NCI-H2196 treated with DMSO at 0.1 percent for 48 hours (cell line): Measurements from ENCODE around the gene ZNF597.

Source experiments
- DNase-seq: peaks from one replicate; lab custom pipeline; 2025; ENCODE audit not compliant: unreplicated experiment; lab: John Stamatoyannopoulos, UW

Gene ZNF597, protein sequence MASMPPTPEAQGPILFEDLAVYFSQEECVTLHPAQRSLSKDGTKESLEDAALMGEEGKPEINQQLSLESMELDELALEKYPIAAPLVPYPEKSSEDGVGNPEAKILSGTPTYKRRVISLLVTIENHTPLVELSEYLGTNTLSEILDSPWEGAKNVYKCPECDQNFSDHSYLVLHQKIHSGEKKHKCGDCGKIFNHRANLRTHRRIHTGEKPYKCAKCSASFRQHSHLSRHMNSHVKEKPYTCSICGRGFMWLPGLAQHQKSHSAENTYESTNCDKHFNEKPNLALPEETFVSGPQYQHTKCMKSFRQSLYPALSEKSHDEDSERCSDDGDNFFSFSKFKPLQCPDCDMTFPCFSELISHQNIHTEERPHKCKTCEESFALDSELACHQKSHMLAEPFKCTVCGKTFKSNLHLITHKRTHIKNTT

DNA sequence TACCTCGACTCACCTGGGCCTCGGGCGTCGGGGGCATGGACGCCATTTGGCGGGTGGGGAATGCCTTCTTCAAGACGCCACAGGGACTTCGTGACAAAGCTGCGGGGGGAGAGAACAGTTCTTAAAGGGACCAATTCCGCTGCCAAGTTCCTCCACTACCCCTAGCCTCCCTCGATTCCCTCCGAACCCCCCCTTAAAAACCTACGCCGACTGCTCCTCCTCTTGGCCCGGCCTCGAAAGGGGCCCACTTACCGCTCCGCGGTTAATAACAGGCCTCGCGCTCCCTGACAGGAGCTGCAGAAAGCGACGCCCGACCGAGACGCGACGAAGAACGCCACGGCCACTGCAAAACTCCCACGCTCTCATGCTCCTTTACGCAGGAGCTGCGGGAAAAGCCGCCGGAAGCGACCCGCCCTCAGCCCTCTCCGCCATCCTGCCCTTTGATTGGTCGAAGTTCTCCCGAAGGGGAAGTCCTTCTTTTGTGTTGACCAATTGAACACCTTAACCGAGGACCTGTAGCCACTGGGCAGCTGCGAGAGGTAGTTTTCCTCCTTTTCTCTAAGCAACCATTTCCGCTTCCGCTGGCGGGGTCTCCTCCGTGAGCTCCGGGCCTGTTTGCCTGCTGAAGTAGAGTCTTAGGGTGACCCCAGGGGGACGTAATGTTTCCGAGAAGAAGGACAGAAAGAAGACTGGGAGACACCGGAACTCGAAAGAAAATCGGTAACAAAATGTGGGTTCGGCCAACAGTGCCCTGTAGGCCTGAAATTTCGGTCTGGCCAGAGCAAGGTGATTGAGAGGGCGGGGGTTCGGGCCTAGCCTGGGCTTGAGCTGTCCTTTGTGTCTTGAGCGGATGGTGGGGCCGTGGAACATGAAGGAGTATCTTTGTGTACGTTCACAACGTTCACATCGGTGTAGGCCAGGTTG, at the start of gene ZNF597, which contains the start of gene NAA60:
Gene ZNF597, minus strand, starts transcription at position 397 of the 924 bp plus-strand sequence. Its CDS starts 351 bp downstream, at position 46.
Gene NAA60, plus strand, starts transcription at position 573 of the 924 bp plus-strand sequence. CDS start 32,548 bp downstream, outside the sequence.
- peak; percentile 84 for DNase-seq

DNA sequence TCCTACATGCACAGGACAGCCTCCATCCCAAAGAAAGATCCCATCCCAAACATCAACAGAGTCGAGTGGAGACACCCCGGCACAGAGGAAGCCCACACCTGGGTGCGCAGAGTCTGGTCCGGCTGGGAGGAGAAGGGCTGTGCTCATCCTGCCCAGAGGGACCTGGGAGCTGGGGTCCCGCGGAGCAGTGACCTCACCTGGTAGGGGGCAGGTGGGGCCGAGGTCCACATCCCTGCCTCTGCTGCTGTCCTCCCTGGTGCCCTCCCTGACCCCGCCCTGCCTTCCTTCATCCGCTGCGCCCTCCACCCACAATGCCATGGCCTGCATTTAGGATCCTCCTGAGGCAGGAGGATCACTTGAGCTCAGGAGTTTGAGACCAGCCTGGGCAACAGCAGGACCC, 49.1 kb upstream of the ZNF597 start:
- DNase-seq, result no peak

DNA sequence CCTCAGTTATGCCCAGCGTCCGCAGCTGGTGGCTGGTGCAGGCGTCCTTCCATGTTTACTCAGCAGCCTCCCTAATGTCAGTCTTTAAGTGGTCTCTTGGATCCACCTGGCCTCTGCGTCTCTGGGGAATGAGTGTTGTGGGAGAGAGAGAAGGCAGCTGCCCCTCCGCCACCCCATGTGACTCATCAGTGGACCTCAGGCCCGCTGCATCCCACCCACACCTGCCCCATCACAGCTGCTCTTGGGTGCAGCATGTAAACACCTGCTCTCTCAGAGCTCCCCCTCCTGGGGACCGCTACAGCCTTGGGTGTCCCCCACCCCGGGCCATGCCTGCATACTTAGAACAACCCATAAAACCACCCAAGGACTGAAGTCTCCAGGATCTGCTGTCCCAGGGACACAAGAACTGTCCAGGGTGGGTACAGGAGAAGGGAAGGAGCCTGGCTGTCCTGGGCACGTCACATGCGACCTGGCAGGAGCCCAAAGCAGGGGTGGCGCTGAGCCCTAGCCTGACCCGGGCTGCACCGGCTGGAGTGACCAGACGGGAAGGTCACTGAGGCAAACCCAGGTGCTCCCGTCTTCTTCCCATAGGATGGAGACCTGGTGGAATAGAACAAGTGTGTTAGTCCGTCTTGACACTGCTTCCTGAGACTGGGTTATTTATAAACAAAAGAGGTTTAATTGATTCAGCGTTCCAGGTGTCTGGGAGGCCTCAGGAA, 47.8 kb upstream of the ZNF597 start:
- DNase-seq, result no peak

DNA sequence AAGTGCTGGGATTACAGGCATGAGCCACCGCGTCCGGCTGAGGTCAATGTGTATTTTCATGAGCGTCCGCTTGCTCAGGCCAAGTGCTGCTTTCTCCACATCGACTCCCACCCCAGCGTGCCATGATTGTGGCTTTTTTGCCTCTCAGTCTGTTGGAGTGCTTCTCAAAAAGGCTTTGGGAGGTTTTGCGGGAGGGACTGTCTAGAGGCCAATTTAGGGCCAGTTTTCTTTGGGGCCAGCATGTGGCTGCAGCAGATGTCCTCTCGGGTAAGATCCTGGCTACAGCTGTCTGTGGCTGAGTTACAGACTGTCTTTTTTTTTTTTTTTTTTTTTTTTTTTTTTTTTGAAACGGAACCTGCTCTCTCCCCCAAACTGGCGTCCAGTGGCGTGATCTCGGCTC, 45.5 kb upstream of the ZNF597 start:
- no peak for DNase-seq

DNA sequence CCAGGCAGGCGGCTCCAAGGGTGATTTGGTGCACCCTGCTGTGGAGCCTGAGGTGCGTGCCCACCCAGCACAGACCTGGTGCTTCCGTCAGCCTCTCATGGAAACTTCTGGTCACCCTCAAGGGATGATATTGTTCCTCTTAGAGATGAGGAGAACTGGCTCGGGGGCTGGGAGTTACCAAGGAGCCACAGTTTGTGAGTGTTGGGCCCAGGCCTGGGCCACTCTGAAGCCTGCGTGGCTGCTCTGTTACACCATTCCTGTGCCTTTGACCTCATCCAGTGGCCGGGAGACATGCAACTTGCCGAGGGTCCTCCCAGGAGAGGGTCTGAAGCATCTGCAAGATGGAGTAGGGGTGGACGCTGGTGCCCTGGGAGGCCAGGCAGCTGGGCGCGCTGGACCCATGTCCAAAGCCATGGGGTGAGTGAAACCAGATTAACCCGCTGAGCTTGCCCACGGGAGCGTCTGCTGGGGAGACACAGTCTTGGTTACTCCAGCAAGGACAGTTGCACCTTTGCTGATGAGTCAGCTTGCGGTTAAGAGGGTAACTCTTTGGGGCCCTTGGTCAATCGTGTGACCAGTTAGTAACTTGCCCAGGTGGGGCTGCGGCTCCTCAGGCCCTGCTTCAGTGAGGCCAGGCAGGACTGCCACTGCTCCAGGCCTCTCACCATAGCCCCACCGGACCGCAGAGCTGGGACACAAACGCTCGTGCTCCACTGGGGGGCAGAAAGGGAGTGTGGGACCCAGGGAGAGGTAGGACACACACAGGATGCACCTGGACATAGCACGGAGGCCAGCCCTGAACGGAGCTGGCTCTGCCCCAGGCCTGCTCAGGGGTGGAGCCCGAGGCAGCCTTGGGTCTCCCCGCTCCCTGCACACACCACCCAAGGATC, 44.5 kb upstream of the ZNF597 start:
- no peak for DNase-seq

DNA sequence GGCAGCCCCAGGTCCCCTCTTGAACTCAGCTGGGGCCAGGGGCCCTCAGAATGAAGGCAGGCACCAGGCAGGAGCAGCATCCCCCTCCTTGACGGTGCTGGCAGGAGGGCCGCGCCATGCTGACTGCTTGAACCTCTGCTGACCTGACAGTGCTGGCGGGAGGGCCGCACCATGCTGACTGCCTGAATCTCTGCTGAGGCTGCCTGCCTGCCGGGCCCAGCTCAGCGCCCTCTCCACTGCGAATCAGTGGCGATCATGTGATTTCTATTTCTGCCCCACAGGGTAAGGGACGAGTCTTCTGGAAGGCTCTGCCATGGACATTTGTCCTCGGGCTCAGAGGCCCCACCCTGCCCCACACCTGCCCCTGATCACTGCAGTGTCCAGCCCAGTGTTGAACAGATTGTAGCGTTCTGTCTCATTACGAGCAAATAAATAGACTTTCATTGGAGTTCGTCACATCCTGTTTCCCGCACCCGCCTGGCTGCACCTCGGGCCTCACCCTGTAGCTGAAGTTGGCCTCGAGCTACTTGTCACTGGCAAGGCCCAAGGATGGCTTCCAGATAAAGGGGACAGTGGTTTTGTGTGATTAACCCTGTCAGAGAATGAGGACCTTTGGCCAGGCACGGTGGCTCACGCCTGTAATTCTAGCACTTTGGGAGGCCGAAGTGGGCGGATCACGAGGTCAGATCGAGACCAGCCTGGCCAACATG, 43.4 kb upstream of the ZNF597 start:
- no peak for DNase-seq

DNA sequence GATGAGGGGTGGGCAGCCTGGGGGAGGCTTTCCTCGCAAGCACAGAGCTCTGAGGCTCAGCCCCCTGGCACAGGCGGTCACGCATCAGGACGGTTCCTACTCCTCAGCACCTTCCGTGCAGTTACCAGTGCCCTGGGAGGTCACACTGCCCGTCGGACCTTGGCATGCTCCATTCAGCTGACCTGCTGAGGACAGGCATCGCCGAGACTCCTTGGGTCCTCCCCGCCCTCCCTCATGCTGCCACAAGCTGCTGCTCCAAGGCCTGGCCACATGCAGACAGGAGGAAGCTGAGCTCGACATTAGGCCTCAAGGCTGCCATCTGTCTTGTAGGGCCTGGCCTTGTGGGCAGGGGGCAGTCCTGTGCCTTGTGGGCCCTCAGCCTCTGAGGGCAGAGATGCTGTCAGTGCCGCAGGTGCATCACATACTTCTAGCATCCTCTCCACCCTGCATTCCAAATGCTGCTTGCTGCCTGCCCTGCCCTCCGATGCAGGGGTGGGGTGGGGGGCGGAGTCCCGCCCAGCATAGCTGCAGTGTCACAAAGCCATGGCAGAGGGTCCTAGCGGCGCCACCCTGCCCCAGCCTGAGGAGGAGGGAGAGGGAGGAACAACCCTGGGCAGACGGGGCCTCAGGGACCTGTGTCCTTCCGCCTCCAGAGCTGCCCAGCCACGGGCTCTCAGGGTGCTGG, 42.7 kb upstream of the ZNF597 start:
- no peak for DNase-seq

DNA sequence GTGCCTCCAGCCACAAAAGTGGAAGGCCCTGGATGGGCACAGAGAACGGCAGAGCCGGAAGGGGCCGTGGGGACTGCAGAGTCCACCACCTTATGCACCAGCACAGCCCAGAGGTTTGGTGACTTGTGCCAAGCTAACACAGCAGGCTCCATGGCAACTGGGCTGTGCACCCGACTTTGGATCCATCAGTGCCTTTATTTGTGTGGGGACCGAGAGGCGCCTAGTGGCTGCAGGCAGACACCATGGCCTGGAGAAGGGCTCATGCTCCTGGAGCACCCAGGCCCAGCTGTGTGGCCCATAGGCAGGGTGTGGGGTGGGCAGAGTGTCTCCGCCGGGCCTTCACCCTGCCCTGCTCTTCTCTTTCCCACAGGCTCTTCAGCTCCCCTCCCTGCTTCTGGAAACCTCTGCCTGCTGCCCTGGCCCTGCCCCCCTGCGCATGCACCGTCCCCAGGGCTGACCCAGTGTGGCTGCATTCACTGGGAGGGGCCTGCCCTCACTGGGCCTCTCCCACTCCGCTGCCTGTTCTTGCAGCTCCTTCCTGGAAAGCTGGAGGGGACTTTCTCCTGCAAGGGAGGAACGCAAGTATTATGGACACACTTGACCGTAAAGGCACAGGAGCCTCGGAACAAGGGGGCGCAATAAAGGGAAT, 41.9 kb upstream of the ZNF597 start:
- DNase-seq, result no peak

DNA sequence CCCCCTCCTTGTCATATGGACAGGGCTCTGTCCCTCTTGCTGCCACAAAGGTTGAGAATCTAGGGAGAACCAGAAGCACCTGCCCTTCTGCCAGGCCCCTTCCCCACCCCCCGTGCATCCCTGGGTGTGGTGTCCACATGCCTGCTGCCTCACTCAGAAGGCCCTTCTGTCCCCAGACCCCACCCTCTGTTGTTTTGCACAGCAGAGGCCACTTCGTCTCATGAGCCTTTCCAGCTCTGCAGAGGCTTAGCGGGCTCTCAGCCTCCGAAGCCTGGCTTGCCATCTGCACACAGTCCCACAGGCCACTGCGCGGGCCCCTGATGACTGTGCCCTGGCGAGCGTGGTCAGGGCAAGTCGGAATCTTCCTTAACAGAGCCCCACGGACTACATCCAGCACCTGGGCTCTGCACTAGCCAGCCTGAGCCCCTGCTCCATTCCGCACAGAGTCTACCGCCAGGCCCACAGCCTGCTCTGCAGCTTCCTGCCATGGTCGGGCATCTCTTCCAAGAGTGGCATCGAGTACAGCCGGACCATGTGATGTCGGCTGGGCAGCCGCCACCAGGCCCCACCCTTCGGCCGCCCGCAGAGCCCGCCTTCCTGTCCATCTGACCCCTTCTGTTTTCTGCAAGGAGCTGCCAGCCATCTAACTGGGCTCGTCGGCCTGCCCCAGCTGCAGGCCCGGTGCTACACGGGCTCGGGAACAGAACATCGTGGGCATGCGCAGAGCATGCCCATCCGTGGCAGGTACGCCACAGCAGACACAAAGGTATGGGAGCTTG, 41.2 kb upstream of the ZNF597 start:
- DNase-seq, result no peak

DNA sequence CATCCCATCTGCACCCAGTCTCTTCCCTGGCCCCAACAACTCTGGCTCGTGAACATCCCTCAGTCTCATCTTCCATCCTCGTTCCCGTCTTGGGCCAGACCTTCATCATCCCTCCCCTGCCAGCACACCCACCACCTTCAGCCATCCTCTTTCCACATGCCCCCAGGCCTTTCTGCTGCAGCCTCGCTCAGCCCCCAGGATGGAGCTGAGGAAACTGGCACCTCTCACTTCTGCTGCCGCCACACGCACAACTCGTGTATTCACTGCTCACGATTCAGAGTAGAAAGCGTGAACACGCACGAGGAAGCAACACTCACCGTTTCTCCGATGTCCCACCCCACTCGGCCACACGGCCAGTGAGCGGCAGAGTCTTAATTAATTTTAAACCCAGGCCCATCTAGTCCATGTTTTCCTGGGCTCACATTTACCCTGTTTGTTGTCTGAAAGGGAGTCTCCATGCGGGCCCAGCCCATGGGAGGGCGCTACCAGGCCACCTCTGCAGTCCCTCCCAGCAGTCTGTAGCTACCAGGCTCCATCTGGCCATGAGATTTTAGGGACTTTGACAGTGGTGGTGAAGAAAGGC, 39.4 kb upstream of the ZNF597 start:
- no peak for DNase-seq

DNA sequence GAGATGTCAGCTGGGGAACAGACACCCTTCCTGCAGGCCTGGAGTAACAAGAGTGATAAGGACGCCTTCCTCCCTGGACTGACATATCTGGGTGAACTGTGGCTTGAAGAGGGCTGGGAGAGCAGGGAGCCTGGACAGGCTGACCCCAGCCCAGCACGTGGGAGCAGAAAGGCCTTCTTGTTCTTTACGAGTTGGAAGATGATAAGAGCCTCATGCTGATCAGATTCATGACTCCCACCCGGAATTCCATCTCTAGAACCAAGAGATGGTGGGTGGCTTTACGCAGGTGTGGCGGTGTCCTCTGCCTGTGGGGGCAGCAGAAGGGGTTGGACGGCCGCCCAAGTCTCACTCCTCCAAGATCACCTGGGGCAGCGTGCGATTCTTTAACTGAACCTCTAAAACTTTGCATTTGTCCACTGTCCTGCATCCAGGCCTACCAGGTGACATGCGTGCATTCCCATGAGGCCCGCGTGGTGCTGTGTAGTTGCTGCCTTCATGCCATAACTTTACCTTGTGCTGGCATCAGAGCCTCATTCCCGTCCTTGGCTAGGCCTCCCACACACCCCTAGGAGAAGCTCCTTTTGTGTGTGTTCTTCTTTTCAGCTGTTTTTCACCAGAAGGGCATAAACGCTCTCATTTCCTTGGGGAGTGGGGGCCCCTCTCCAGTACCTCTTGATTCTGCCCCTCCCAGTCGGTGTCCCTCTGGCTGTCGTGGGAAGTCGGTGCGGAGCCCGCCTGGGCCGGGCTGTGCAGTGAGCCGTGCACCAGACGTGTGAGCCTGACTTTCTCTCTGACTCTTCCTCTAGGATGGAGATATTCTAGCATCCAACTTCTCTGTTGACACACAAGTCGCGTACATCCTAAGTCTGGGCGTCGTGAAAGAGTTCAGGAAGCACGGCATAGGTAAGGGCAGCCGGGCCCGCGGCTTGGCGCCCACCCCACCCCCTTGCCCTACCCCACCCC, 38.7 kb upstream of the ZNF597 start:
- DNase-seq, result no peak

DNA sequence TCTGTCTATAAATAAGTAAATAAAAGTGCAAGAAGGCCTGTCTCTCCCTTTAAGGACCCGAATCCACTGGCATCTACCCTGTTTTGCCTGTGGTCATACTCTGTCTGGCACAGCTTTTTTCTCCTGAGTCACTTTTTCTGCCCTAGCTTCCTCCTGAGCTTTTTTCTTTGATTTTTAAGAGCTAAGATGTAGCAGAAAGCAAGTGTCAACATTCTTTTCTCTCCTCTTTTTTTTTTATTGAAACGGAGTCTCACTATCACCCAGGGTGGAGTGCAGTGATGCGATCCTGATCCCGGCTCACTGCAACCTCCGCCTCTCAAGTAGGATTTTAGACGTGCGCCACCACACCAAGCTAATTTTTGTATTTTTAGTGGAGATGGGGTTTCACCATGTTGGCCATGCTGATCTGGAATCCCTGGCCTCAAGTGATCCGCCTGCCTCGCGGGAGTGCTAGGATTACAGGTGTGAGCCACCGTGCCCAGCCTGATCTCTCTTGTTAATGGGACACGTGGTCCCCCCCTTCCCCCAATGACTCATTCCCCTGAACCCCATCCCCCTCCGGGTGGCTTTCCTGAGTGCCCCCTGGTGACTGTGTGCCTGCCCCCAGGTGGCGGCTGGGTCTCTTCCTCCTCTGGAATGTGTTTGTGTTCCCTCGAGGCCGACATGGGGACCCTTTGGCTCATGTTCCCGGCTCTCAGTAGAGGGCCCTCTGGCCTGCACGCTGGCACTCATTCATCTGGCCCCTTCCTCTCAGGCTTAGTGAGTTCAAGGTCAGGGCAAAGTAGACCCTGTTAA, 37.8 kb upstream of the ZNF597 start:
- DNase-seq, result no peak

DNA sequence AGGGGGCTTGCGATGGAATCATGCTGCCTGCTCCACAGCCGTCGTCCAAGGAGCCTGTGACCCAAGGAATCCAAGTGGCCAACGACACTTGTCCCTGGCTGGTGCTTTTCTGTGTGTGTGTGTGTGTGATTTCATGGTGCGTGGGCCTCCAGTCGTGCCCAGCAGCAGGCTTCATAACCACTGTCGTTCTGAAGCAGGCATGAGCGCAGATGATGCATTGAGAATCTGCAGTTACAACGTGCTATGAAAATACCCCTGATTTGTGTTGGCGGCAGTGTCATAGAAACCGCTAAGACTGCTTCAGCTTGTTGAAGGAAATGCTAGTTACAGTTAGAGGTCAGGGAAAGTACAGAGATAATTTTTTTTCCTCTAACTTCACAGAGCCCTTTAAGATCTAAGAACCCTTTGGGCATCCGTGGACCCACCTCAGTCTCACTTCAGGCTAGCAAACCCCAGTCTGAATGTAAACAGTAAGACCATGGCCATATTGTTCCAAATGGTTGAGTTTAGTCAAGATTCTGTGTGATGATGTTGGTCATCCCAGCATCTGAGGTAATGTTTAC, 36.4 kb upstream of the ZNF597 start:
- DNase-seq, result no peak

DNA sequence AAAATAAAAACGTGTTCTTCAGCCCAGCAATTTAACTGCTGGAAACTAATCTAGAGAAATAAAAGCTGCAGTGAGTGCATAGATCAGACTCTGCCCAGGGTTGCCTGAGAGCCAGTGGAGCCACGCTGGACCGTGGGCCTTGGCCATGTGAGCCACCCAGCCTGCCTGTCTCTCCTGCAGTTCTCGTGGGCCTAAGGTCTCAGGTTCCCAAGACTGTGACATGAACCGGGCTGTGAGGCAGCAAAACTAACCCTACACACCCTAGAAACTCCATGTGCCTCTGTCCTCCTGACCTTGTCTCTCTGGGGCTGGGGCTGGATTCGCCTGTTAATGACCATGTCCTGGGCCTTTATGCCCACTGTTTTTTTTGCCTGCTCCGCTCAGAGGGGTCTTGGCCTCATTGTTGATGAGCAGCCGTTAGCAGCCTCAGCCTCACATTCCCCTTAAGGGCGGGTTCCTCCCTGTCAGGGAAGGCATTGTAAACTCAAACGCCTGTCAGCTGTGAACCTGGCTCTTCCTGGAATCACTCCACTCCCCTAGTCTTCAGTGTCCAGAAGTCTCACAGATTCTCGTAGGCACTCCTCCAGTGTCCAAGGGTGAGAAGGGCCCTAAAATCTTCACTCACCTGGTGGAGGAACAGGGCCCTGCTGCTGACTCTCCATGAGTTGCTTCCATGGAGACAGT, 35.1 kb upstream of the ZNF597 start:
- DNase-seq, result no peak

DNA sequence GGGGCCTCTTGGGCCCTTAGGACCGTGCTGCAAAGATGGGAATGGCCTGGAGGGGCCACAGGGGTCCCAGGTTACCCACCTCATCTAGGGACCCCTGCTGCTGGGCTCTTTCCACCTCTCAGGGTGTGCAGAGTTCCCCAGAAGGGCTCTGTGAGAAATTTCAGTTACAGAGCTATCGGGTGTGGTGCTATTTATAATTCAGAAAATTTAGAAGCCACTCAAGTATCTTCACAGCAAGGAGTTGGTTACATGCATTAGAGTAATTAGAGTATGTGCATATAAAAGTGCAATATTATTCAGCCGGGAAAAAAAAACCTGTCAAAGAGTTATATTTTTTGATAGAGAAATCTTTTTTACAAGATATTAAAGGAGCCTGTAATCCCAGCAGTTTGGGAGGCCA, 33.1 kb upstream of the ZNF597 start:
- no peak for DNase-seq
